Trophoblast cell (in vitro differentiated cells and primary cell): ENCODE measurements around the gene FZD4.
"Not testable (repeated sequence)": the region's sequence is repeated elsewhere in the genome, so short reads cannot be mapped to it uniquely, and the experiment has no call there.

ENCODE experiments used
- DNase-seq, 2 donors: peaks; one replicate each; pipeline ENCODE4 v3.0.0-alpha.2; 2016
- H2AFZ ChIP-seq: 2 replicates; pipeline ENCODE4 v1.6.1; 2013; ENCODE audit warnings: low read length, moderate library complexity, mild to moderate bottlenecking; ENCODE audit not compliant: insufficient read depth, poor library complexity
- H2AK5ac ChIP-seq: 2 replicates; pipeline ENCODE4 v1.6.1; 2013; ENCODE audit warnings: mild to moderate bottlenecking, low read length
- H2BK120ac ChIP-seq: 2 replicates; pipeline ENCODE4 v1.6.1; 2013; ENCODE audit warnings: low read length, mild to moderate bottlenecking, moderate library complexity; ENCODE audit not compliant: insufficient read depth, poor library complexity
- H2BK12ac ChIP-seq: 2 replicates; pipeline ENCODE4 v1.6.1; 2013; ENCODE audit warnings: mild to moderate bottlenecking, low read length, moderate library complexity
- H2BK5ac ChIP-seq: 2 replicates; pipeline ENCODE4 v1.6.1; 2013; ENCODE audit warnings: low read length, low read depth, moderate library complexity, mild to moderate bottlenecking; ENCODE audit not compliant: poor library complexity
- H3K14ac ChIP-seq: 2 replicates; pipeline ENCODE4 v1.6.1; 2013; ENCODE audit warnings: mild to moderate bottlenecking, low read length
- H3K18ac ChIP-seq: 2 replicates; pipeline ENCODE4 v1.6.1; 2013; ENCODE audit warnings: mild to moderate bottlenecking, low read length
- H3K23ac ChIP-seq: 2 replicates; pipeline ENCODE4 v1.6.1; 2013; ENCODE audit warnings: low read length
- H3K27ac ChIP-seq: 2 replicates; pipeline ENCODE4 v1.5.1; 2013; ENCODE audit warnings: low read depth, mild to moderate bottlenecking, inconsistent platforms, low read length, moderate library complexity
- H3K27me3 ChIP-seq: 2 replicates; pipeline ENCODE4 v1.6.1; 2013; ENCODE audit warnings: inconsistent platforms, mild to moderate bottlenecking, low read length, moderate library complexity; ENCODE audit not compliant: insufficient read depth
- H3K36me3 ChIP-seq, 2 experiments: 1 replicate in 1 of 2; 2 replicates in 1 of 2; pipeline ENCODE4 v1.6.1; 2013; ENCODE audit warnings: low read length in 2 of 2, mild to moderate bottlenecking in 2 of 2, moderate library complexity in 1 of 2; ENCODE audit not compliant: insufficient read depth in 2 of 2, control insufficient read depth in 1 of 2
- H3K4ac ChIP-seq: 2 replicates; pipeline ENCODE4 v1.6.1; 2013; ENCODE audit warnings: low read depth, mild to moderate bottlenecking, low read length, moderate library complexity
- H3K4me1 ChIP-seq, 2 experiments: 1 replicate in 1 of 2; 2 replicates in 1 of 2; pipeline ENCODE4 v1.6.1; 2013; ENCODE audit warnings: low read length in 2 of 2, mild to moderate bottlenecking in 2 of 2, moderate library complexity in 1 of 2; ENCODE audit not compliant: insufficient read depth in 2 of 2, control insufficient read depth in 1 of 2
- H3K4me2 ChIP-seq: 2 replicates; pipeline ENCODE4 v1.6.1; 2013; ENCODE audit warnings: inconsistent platforms, mild to moderate bottlenecking, low read length, moderate library complexity
- H3K4me3 ChIP-seq: 2 replicates; pipeline ENCODE4 v1.5.1; 2013; ENCODE audit warnings: mild to moderate bottlenecking, low read depth, low read length, inconsistent platforms
- H3K79me1 ChIP-seq: one replicate; pipeline ENCODE4 v1.6.1; 2013; ENCODE audit warnings: low read length
- H3K79me2 ChIP-seq: 2 replicates; pipeline ENCODE4 v1.6.1; 2013; ENCODE audit warnings: low read length, mild to moderate bottlenecking; ENCODE audit not compliant: control insufficient read depth, insufficient read depth, poor library complexity
- H3K9ac ChIP-seq: 2 replicates; pipeline ENCODE4 v1.6.1; 2013; ENCODE audit warnings: mild to moderate bottlenecking, low read length
- H3K9me3 ChIP-seq: 2 replicates; pipeline ENCODE4 v1.6.1; 2013; ENCODE audit warnings: low read depth, mild to moderate bottlenecking, control low read depth, inconsistent platforms, low read length; ENCODE audit not compliant: insufficient read depth
- H4K12ac ChIP-seq: 2 replicates; pipeline ENCODE4 v1.6.1; 2013; ENCODE audit warnings: low read depth, mild to moderate bottlenecking, low read length, moderate library complexity
- H4K8ac ChIP-seq: 2 replicates; pipeline ENCODE4 v1.6.1; 2013; ENCODE audit warnings: low read depth, mild to moderate bottlenecking, low read length, moderate library complexity
- H4K91ac ChIP-seq: one replicate; pipeline ENCODE4 v1.6.1; 2013; ENCODE audit warnings: low read depth, mild to moderate bottlenecking, low read length, moderate library complexity
- WGBS: extraction: QIAGEN DNeasy Blood & Tissue Kit; methylation state at CpG from one replicate; pipeline ENCODE4 v1.1.7; 2013; ENCODE audit warnings: missing lambda C conversion rate; ENCODE audit not compliant: insufficient read length, insufficient coverage; ENCODE audit errors: extremely low coverage; 5-methylcytosine and 5-hydroxymethylcytosine counted together

The FZD4 gene

DNA sequence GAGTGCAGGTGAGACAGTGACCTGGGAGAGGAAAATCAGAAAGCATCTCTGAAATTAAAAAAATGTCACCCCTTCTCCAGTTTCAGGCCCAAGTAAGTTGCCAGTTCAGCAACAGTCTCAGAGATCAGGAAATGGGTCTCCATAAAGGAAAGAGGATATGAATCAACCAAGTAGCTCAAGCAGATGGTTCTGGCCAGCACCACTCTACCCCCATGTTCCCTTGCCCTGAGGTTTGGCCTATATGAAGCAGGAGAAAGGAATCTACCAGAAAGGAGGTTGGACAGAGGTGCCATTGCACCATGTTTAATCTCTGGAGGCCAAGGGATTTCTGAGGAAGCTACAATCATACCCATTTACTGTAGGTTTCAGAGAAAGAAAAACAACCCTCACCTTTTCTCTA is 7.7 kb downstream of the FZD4 start:
- no peak overlapping the region for H3K27ac ChIP-seq
- no peak overlapping the region for H3K23ac ChIP-seq
- peaks cover 0 to 3% of the 10 kb centered on the region in 2 experiments for H3K4me1 ChIP-seq
- H3K9ac ChIP-seq: no peak overlapping the region
- no peak overlapping the region for H3K4ac ChIP-seq
- no peak overlapping the region for H4K91ac ChIP-seq
- no peak overlapping the region for H4K12ac ChIP-seq
- DNase-seq: peak; percentile 36 to 55
- H3K27me3 ChIP-seq: no peaks in the 10 kb centered on the region
- H2AK5ac ChIP-seq: no peak overlapping the region
- H2AFZ ChIP-seq: no peak overlapping the region
- H3K79me2 ChIP-seq: no peaks in the 10 kb centered on the region
- no peaks in the 10 kb centered on the region for H3K9me3 ChIP-seq
- H4K8ac ChIP-seq: no peak overlapping the region
- H3K4me3 ChIP-seq: no peak overlapping the region
- peaks cover 3 to 13% of the 10 kb centered on the region in 2 experiments for H3K36me3 ChIP-seq
- no peak overlapping the region for H2BK120ac ChIP-seq
- no peaks in the 10 kb centered on the region for H3K79me1 ChIP-seq
- no peak overlapping the region for H3K18ac ChIP-seq
- no peak overlapping the region for H3K14ac ChIP-seq
- no peak overlapping the region for H2BK5ac ChIP-seq
- no peak overlapping the region for H3K4me2 ChIP-seq
- H2BK12ac ChIP-seq: no peak overlapping the region

DNA sequence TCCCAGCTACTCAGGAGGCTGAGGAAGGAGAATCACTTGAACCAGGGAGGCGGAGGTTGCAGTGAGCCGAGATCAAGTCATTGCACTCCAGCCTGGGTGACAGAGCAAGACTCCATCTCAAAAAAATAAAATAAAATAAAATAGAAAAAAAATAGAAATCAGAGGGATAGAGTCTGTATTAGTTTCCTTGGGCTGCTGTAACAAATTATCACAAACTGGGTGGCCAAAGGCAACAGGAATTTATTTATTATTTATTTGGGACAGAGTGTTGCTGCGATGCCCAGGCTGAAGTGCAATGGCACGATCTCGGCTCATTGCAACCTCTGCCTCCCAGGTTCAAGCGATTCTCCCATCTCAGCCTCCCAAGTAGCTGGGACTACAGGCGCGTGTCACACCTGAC is 11.7 kb downstream of the FZD4 start:
- H4K91ac ChIP-seq, H2BK12ac ChIP-seq, H3K27me3 ChIP-seq, H3K79me1 ChIP-seq, H2BK120ac ChIP-seq, H3K4me1 ChIP-seq, H4K12ac ChIP-seq, H2BK5ac ChIP-seq, H3K23ac ChIP-seq, H3K9me3 ChIP-seq, H3K27ac ChIP-seq, H3K4ac ChIP-seq, DNase-seq, H3K4me3 ChIP-seq, H2AK5ac ChIP-seq, H3K79me2 ChIP-seq, H4K8ac ChIP-seq, H3K9ac ChIP-seq, H3K4me2 ChIP-seq, H2AFZ ChIP-seq, H3K18ac ChIP-seq, H3K36me3 ChIP-seq, H3K14ac ChIP-seq: not testable (repeated sequence)
- no CpG with 5 or more reads among the region's 8 CpGs for WGBS

- Histone ChIP-seq H3K4me3 (no peak overlapping the region), H2BK120ac (no peak overlapping the region), H3K18ac (no peak overlapping the region), H4K8ac (no peak overlapping the region), H3K9me3 (no peaks in the 10 kb centered on the region), H3K27me3 (no peaks in the 10 kb centered on the region), H4K91ac (no peak overlapping the region), H3K36me3 (peaks cover 0 to 2% of the 10 kb centered on the region in 2 experiments), H3K14ac (no peak overlapping the region), H2AFZ (no peak overlapping the region), H3K23ac (no peak overlapping the region), H3K27ac (no peak overlapping the region), H4K12ac (no peak overlapping the region), H2BK5ac (no peak overlapping the region), H3K4me2 (no peak overlapping the region), H3K4me1 (peaks cover 7 to 14% of the 10 kb centered on the region in 2 experiments), H3K79me2 (no peaks in the 10 kb centered on the region), H3K4ac (no peak overlapping the region), H2AK5ac (no peak overlapping the region), H3K9ac (no peak overlapping the region), H3K79me1 (peaks cover 2% of the 10 kb centered on the region), H2BK12ac (no peak overlapping the region)
- DNase-seq: no peak
- WGBS: no CpG with 5 or more reads among the region's 4 CpGs
Measured at GRCh38 chr11:86941871-86942599, 13.2 kb downstream of the FZD4 start.

DNA sequence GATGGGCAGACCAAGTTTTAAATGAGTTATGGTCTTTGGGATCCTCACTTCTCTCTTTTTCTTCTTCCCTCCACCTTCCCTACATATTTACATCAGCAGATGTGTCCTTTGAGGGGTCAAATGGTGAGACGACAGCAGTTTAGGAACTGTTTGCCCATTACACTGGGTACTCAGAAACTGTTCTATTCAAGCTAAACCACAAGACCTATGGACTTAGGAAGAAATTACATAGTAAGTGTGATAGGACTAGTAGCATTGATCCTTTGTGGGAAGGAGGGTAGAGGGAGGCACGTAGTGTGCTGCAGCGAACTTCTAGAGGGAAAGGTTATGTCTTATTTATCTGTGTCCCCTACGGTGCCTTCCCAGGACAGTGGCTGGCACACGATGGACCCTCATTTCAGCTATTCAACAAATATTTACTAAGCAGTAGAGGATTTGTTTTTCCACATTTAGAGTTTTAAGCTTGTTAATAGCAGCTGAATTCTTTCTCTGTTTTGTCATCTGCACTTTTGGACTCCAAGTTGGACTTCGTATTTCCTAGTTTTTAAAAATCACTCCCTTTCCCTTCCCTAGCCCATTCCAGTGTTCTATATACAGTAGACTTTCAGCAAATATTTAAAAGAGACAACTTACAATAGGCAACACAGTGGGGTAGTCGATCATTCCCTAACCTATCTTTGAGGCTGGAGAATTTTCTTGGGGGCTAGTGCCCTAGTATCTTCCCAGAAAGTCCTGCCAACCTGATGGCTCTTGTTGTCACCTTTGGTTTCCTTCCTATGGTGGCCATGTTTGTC is 13.9 kb downstream of the FZD4 start:
- H3K4ac ChIP-seq: no peak overlapping the region
- no peak overlapping the region for H3K9ac ChIP-seq
- no peak overlapping the region for H3K14ac ChIP-seq
- no peak overlapping the region for H3K4me3 ChIP-seq
- no peaks in the 10 kb centered on the region for H3K79me2 ChIP-seq
- H3K18ac ChIP-seq: no peak overlapping the region
- WGBS: no CpG with 5 or more reads among the region's 7 CpGs
- H3K27ac ChIP-seq: no peak overlapping the region
- H3K27me3 ChIP-seq: no peaks in the 10 kb centered on the region
- H3K23ac ChIP-seq: no peak overlapping the region
- H3K4me1 ChIP-seq: peaks cover 7 to 16% of the 10 kb centered on the region in 2 experiments
- H3K36me3 ChIP-seq: peaks cover 0 to 2% of the 10 kb centered on the region in 2 experiments
- H4K8ac ChIP-seq: no peak overlapping the region
- H3K9me3 ChIP-seq: no peaks in the 10 kb centered on the region
- H4K91ac ChIP-seq: no peak overlapping the region
- H2AK5ac ChIP-seq: no peak overlapping the region
- no peak overlapping the region for H2AFZ ChIP-seq
- H3K4me2 ChIP-seq: no peak overlapping the region
- H2BK120ac ChIP-seq: no peak overlapping the region
- H4K12ac ChIP-seq: no peak overlapping the region
- no peak for DNase-seq
- H3K79me1 ChIP-seq: peaks cover 2% of the 10 kb centered on the region
- H2BK12ac ChIP-seq: no peak overlapping the region
- no peak overlapping the region for H2BK5ac ChIP-seq
